GM19035 (cell line): Measurements from ENCODE around the gene TCAIM.
"Not testable (repeated sequence)": the region's sequence is repeated elsewhere in the genome, so short reads cannot be mapped to it uniquely, and the experiment has no call there.

Experiments used
- ATAC-seq: cut with Tn5 transposase; IDR thresholded peaks from one replicate; pipeline ENCODE4 v1.9.1; 2021; ENCODE audit not compliant: unreplicated experiment

Gene TCAIM

GRCh38 chr3:44412365-44412764 is 73.8 kb downstream of the TCAIM start:
- ATAC-seq, result no peak

GRCh38 chr3:44414517-44415090 is 76.0 kb downstream of the TCAIM start:
- no peak for ATAC-seq

- ATAC-seq, result no peak
These were observed 76.9 kb downstream of the TCAIM start for GRCh38 chr3:44415421-44415820.

DNA sequence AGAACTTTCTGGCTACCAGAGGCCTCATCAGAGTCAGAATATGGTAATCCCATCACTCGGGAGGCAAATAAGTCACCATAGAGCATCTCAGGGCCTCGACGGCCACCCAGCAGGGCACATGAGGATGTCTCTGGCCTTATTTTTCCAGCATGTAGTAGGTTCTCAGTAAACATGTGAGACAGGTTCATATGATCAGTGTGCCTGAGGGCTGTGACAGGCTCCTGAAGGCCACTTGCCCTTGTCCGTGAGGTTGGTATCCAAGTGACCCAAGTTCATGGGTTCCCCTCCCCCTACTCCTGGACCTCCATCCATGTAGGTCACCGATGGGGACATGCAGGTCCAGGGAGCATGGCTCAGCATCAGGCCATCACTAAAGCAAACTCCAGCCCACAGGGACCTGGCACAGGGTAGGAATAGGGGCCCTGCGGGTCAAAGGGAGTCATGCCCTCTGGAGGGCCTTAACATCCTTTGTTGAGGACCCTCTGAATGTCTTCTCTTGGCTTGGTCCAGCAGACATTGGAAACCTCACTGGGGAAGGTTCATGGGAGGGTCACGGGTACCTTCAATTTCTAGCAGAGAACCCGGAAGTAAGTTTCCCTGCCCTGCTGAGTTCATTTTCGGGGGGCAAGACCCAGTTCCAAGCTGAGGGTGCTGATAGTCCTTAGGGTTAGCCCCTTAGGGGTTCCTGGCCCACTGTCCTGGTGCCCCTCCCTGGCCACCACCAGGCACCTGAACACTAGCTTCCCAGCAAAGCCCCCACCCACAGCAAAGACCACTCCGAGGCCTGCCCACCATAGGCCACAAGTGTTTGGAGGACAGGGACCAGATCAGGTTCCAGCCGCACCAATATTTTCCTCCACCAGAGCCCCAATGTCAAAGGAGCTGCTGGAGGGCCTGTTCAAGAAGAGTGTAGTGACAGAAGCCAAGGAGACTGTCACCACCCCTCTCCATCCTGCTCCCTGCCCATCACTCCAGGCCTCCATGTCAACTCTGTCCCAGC is 77.8 kb downstream of the TCAIM start:
- no peak for ATAC-seq

- not testable (repeated sequence) for ATAC-seq
These were observed 79.6 kb downstream of the TCAIM start for GRCh38 chr3:44418118-44418517.

GRCh38 chr3:44418549-44418948 is 80.0 kb downstream of the TCAIM start:
- ATAC-seq, result no peak

- no peak for ATAC-seq
These were observed 80.8 kb downstream of the TCAIM start for GRCh38 chr3:44419116-44419922.

DNA sequence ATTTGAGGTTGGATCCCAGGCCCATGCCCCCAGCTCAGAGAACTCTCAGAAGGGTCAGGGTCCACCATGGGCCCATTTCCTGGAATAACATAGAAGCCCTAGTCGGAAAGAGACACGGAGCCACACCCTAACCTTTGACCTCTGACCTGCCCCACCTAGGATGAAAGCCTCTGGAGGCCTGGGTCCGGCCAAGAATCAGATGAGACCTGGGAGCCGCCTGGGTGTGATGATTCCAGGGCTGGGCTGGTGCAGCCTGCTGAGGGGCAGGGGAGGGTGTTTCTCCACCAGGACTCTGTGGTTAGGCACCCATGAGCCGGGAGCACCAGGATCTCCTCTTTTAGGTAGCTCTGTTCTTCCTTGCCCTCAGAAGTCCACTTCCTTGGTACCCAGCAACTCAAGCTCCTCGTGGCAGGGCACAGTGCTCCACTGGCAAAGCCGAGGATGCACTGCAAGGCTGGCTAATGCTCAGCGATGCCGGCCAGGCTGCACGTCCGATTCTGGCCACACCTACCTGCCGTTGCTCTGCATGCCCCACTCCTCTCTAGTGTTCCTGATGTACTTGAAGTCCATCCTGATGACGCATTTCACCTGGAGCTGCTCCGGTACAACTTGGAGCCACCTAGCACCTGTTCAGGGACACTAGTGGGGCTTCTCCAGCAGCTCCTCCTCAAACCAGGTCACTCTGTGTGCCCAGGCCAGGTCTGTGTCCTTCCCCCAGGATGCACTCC is 81.5 kb downstream of the TCAIM start:
- ATAC-seq, result no peak

- no peak for ATAC-seq
These were observed 82.1 kb downstream of the TCAIM start for GRCh38 chr3:44420676-44421075.

DNA sequence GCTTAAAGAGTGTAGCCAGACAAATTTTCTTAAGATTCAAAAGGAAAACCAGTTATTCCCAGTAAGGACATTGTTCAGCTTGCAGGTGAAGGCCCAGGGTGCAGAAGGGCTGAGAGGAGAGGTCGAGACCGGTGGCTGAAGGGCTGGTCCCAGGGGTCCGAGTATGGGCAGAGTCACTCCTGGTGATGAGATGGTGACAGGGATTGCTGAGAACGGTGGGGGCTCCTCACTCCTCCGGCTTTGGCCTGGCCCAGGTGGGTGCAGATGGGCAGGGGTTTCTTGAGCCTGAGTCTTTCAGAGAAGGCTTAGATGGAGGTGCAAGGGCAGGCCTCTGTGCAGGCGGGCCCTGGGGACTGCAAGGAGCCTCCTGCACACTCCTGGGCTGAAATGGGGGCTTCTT is 82.7 kb downstream of the TCAIM start:
- no peak for ATAC-seq

DNA sequence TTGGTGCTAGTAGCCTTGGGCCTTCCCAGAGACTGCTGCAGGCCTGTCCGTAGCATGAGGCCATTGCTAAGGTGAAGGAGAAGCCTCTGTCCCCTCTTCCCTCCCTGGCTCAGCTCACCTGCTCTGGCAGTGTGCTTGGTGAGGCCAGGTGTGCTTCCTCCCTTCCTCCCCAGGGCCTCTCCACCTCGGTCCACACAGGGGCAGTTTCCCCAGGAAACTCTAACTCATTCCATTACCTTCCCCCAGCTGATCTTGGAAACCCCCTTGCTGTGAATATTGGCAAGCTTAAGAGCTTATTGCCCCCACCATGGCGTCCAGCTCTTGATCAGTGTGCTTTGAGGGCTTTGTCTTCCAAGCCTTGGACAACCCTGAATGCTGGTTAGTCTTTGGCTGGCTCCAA is 86.2 kb downstream of the TCAIM start:
- ATAC-seq, result no peak

- no peak for ATAC-seq
These were observed 89.1 kb downstream of the TCAIM start for GRCh38 chr3:44427683-44428082.

GRCh38 chr3:44428910-44429309 is 90.3 kb downstream of the TCAIM start:
- no peak for ATAC-seq

- no peak for ATAC-seq
These were observed 90.9 kb downstream of the TCAIM start for GRCh38 chr3:44429459-44429858.

GRCh38 chr3:44430466-44430865 is 91.9 kb downstream of the TCAIM start:
- ATAC-seq, result no peak

DNA sequence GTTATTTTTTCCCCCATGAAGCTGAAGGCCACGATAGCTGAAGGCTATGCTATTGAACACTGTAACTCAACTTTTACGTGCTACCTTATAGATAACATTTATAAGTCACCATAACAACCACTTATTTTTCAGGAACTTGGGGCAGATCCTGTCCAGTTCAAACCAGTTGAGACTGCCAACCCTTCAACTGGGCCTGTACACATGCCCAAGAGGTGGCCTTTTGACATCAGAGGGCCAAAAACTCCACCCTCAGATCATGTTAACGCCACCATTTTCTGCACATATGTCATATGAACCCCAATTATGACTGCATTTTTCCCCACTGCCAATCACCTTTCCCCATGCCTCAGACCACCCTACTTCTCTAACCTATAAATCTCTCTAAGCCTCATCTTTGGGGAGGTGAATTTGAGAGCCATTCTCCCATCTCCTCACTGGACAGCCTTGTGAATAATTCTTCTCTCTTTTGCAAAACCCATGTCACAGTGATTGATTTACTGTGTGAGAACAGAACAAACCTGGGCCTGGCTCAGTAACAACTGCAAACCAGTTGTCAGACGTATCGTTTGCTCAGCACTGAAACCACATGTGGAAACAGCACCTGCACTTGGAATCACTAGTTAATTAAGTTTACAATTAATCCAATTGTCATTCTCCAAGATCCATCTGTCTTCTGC is 96.4 kb downstream of the TCAIM start:
- ATAC-seq, result no peak

GRCh38 chr3:44436181-44436580 is 97.6 kb downstream of the TCAIM start:
- ATAC-seq, result no peak

DNA sequence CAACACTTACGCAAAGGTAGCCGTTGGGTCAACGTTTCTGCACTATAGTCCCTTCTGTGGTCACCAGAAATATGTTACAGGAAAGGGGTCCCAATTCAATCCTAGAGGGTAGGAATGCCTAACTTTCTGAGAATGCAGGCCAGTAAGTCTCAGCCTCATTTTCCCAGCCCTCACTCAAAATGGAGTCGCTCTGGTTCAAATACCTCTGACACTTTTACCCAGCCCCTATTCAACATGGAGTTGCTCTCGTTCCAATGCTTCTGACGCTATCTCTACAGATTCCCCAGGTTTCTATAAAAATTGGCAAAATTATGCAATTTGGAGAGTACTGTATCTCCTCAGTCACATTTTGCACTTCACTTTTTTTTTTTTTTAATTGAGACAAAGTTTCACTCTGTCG is 99.2 kb downstream of the TCAIM start:
- no peak for ATAC-seq

DNA sequence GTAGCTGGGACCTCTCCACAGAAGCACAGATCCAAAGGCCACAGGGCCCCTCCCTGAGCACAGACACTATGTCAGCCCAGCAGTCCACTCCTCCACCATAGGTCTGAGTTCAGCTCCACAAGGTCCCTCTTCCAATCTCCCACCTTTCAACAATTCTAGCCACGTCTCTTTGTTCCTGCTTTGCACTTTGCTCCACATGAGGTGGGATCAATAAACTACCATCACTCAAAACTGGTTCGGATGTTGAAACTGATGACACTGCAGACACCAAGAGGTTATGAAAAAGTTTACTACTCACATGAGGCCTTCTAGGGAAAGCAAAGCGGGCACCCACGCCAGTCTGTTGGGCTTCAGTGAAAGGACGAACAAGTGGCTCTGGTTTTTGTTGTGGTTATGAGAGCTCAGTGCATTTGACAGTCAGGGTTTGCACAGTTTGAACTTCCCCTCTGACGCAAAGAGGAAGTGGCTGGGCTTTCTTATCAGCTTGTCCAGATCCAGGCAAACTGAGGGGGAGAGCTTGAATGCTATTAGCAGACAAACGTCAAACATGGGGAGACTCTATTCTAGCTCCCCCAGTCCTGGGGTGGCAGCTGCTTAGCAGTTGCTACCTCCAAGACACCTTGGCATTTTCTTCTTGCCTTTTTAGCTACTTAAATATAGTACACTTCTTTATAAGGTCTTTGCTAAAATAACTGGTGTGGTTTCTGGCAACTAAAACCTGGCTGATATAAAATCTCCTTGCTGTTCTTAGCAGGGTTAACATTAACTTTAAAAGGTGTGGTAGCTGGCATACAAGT is 101.1 kb downstream of the TCAIM start:
- ATAC-seq, result peak; percentile 96
